ENCODE data around the gene SRRD. TPM values are rescaled to one million over a fixed set of nuclear protein-coding genes. Genes with fewer than 3 reads are reported as not detected.

The SRRD gene
- total RNA-seq, 5 donors from 2014 or later (not counting 1 experiment from before 2014, with no cell fraction given): 17.4 to 23.3 (median 21.8) TPM

DNA sequence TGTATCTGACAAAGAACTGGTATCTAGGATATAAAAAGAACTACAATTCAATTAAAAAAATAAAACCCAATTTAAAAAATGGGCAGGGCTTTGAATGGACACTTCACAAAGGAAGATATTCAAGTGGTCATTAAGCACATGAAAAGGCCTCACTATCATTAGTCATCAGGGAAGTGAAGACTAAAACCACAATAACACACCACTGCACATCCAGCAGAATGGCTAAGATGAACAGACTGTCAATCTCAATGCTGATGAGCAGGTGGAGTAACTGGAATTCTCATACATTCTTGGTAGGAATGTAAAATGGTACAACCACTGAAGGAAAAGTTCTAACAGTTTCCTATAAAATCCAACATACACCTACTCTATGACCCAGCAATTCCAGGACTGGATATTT, 9.0 kb upstream of the SRRD start:
- Mint-ChIP-seq H3K4me3 (no peak overlapping the region), H3K36me3 (peaks cover 74% of the 10 kb centered on the region), H3K4me1 (peaks cover 27 to 35% (median 31%) of the 10 kb centered on the region in 3 donors), H3K9me3 (no peaks in the 10 kb centered on the region), H3K27ac (no peak overlapping the region), H3K27me3 (no peaks in the 10 kb centered on the region)
- ATAC-seq (replicated peaks in 1 of 4): no peak
- Histone ChIP-seq H3K27ac (ENCODE audit: low read length) (no peak overlapping the region), H3K9me3 (no peaks in the 10 kb centered on the region), H3K4me1 (ENCODE audit: control insufficient read depth in 1 of 2, extremely low read depth in 1 of 2, insufficient read depth in 2 of 2, low read length in 2 of 2) (peaks cover 8 to 9% of the 10 kb centered on the region in 2 experiments), H3K36me3 (ENCODE audit: control insufficient read depth in 2 of 2, extremely low read depth in 1 of 2, insufficient read depth in 1 of 2, low read length in 1 of 2) (peaks cover 0 to 69% of the 10 kb centered on the region in 2 donors), H3K27me3 (replicated peaks in 1 of 2; ENCODE audit: control insufficient read depth in 2 of 2, extremely low read depth in 1 of 2, insufficient read depth in 2 of 2, low read length in 1 of 2) (no peaks in the 10 kb centered on the region), H3K4me3 (ENCODE audit: control insufficient read depth in 1 of 2, extremely low read depth in 1 of 2, low read length in 1 of 2) (no peak overlapping the region)
- POLR2A ChIA-PET: no interaction called here
- DNase-seq: no peak
- CTCF ChIA-PET: no interaction called here

- WGBS (ENCODE audit: insufficient coverage): 100% methylated on average over 1 of the region's 4 CpGs
Measured at GRCh38 chr22:26476705-26477340, 6.9 kb upstream of the SRRD start.

DNA sequence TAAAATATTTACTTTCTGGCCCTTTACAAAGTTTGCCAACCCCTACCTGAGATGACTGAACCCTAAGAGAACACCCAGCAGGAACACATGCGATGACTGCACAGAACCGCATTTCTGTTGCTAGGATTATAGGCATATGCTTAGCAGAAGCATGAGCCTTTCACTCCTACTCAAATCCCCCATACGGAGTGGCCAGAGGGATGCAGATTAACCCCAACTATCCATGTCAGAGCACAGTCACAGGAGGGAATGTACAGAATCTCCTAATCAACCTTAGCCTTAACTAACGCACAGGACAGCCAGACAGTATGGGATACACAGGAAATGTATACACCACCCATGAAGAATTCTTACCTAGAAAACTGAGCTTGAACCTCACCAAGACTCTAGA, 6.3 kb upstream of the SRRD start:
- no peaks in the 10 kb centered on the region for H3K27me3 Mint-ChIP-seq
- peak overlapping the region in 1 of 3 donors; percentile 53 for H3K4me3 Mint-ChIP-seq
- H3K4me1 Mint-ChIP-seq: peaks cover 53 to 61% (median 56%) of the 10 kb centered on the region in 3 donors
- no peak for DNase-seq
- peaks cover 60% of the 10 kb centered on the region for H3K36me3 Mint-ChIP-seq
- H3K27ac ChIP-seq (ENCODE audit: low read length): no peak overlapping the region
- peaks cover 0 to 46% of the 10 kb centered on the region in 2 donors for H3K36me3 ChIP-seq (ENCODE audit: control insufficient read depth in 2 of 2, extremely low read depth in 1 of 2, insufficient read depth in 1 of 2, low read length in 1 of 2)
- ATAC-seq (replicated peaks in 1 of 4): no peak
- no peaks in the 10 kb centered on the region for H3K9me3 ChIP-seq
- H3K9me3 Mint-ChIP-seq: no peaks in the 10 kb centered on the region
- no peaks in the 10 kb centered on the region for H3K27me3 ChIP-seq (replicated peaks in 1 of 2; ENCODE audit: control insufficient read depth in 2 of 2, extremely low read depth in 1 of 2, insufficient read depth in 2 of 2, low read length in 1 of 2)
- 27% methylated on average over 3 of the region's 4 CpGs for WGBS (ENCODE audit: insufficient coverage)
- H3K27ac Mint-ChIP-seq: no peak overlapping the region
- peaks cover 12 to 27% of the 10 kb centered on the region in 2 experiments for H3K4me1 ChIP-seq (ENCODE audit: control insufficient read depth in 1 of 2, extremely low read depth in 1 of 2, insufficient read depth in 2 of 2, low read length in 2 of 2)
- CTCF ChIA-PET: no interaction called here
- no peak overlapping the region for H3K4me3 ChIP-seq (ENCODE audit: control insufficient read depth in 1 of 2, extremely low read depth in 1 of 2, low read length in 1 of 2)
- POLR2A ChIA-PET: no interaction called here

More at GRCh38 chr22:26476705-26477340, 6.9 kb upstream of the SRRD start:
- Mint-ChIP-seq H3K4me3 (no peak overlapping the region), H3K27ac (no peak overlapping the region), H3K36me3 (peaks cover 65% of the 10 kb centered on the region), H3K9me3 (no peaks in the 10 kb centered on the region), H3K27me3 (no peaks in the 10 kb centered on the region), H3K4me1 (peaks cover 48 to 56% (median 51%) of the 10 kb centered on the region in 3 donors)
- CTCF ChIA-PET: no interaction called here
- no peak for DNase-seq
- Histone ChIP-seq H3K36me3 (ENCODE audit: control insufficient read depth in 2 of 2, extremely low read depth in 1 of 2, insufficient read depth in 1 of 2, low read length in 1 of 2) (peaks cover 0 to 51% of the 10 kb centered on the region in 2 donors), H3K9me3 (no peaks in the 10 kb centered on the region), H3K4me3 (ENCODE audit: control insufficient read depth in 1 of 2, extremely low read depth in 1 of 2, low read length in 1 of 2) (no peak overlapping the region), H3K27ac (ENCODE audit: low read length) (no peak overlapping the region), H3K27me3 (replicated peaks in 1 of 2; ENCODE audit: control insufficient read depth in 2 of 2, extremely low read depth in 1 of 2, insufficient read depth in 2 of 2, low read length in 1 of 2) (no peaks in the 10 kb centered on the region), H3K4me1 (ENCODE audit: control insufficient read depth in 1 of 2, extremely low read depth in 1 of 2, insufficient read depth in 2 of 2, low read length in 2 of 2) (peaks cover 10 to 26% of the 10 kb centered on the region in 2 experiments)
- ATAC-seq (replicated peaks in 1 of 4): no peak
- POLR2A ChIA-PET: no interaction called here

DNA sequence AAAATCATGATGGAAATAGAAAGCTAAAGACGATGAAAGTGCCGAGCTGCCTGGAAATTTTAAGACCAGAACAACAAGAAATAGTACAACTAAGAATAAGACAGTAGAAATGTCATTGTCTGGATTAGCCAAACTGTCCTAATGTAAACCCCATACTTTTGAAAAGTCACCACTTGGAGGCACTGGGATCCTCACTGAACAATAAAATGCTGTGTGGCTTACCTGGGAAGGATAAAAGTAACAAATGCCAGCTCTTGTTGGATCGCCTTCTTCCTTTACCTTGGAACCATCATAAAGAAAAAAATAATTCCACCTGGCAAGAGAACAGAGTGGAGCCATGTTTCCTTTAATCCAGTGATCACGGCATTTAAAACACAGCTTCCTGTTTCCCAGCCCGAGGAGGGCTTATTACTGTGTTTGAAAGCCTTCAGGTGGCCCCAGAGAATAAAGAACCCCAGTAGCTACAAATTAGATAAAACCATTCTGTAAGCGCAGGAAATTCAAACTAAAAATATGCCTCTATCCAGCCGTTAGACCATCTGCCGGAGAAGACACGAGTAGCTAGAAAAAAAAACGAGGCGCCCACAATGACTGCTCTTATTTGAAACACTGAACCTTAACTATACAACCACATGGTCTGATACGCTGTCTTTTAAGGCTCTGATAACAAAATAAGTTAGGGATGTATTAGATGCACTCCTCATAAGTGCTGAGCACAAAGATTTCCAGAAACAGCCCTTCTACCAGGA, 4.5 kb upstream of the SRRD start:
- ATAC-seq (replicated peaks in 1 of 4) (no peak), DNase-seq (no peak)
- Histone ChIP-seq H3K4me3 (ENCODE audit: control insufficient read depth in 1 of 2, extremely low read depth in 1 of 2, low read length in 1 of 2) (peak overlapping the region; percentile 20 to 32), H3K27ac (ENCODE audit: low read length) (no peak overlapping the region), H3K9me3 (no peaks in the 10 kb centered on the region), H3K4me1 (ENCODE audit: control insufficient read depth in 1 of 2, extremely low read depth in 1 of 2, insufficient read depth in 2 of 2, low read length in 2 of 2) (peaks cover 21 to 38% of the 10 kb centered on the region in 2 experiments), H3K36me3 (ENCODE audit: control insufficient read depth in 2 of 2, extremely low read depth in 1 of 2, insufficient read depth in 1 of 2, low read length in 1 of 2) (peaks cover 0 to 32% of the 10 kb centered on the region in 2 donors), H3K27me3 (replicated peaks in 1 of 2; ENCODE audit: control insufficient read depth in 2 of 2, extremely low read depth in 1 of 2, insufficient read depth in 2 of 2, low read length in 1 of 2) (no peaks in the 10 kb centered on the region)
- peak overlapping the region; percentile 25 to 74 for H3K27ac Mint-ChIP-seq
- CTCF ChIA-PET: interaction anchor here in 1 of 2 donors (1.0 kb wide), 2 partner anchors 10 to 164 kb away, joined by 3 to 4 read pairs; no protein-coding TSS in a partner anchor
- POLR2A ChIA-PET: no interaction called here
- 60% methylated on average over 1 of the region's 12 CpGs for WGBS (ENCODE audit: insufficient coverage)
- peaks cover 43% of the 10 kb centered on the region for H3K36me3 Mint-ChIP-seq
- H3K9me3 Mint-ChIP-seq: no peaks in the 10 kb centered on the region
- H3K27me3 Mint-ChIP-seq: no peaks in the 10 kb centered on the region
- peak overlapping the region; percentile 69 to 90 (median 78) for H3K4me3 Mint-ChIP-seq
- H3K4me1 Mint-ChIP-seq: peaks cover 67 to 71% (median 69%) of the 10 kb centered on the region in 3 donors

- no peak for DNase-seq
- ChIA-PET POLR2A (no interaction called here), CTCF (no interaction called here)
- H3K4me3 ChIP-seq (ENCODE audit: control insufficient read depth in 1 of 2, extremely low read depth in 1 of 2, low read length in 1 of 2): peak overlapping the region; percentile 20 to 32
- H3K36me3 Mint-ChIP-seq: peaks cover 37% of the 10 kb centered on the region
- H3K27ac Mint-ChIP-seq: peak overlapping the region; percentile 63 to 74
- no peaks in the 10 kb centered on the region for H3K27me3 Mint-ChIP-seq
- peaks cover 72 to 76% (median 73%) of the 10 kb centered on the region in 3 donors for H3K4me1 Mint-ChIP-seq
- H3K9me3 ChIP-seq: no peaks in the 10 kb centered on the region
- H3K36me3 ChIP-seq (ENCODE audit: control insufficient read depth in 2 of 2, extremely low read depth in 1 of 2, insufficient read depth in 1 of 2, low read length in 1 of 2): peaks cover 0 to 28% of the 10 kb centered on the region in 2 donors
- no peak overlapping the region for H3K27ac ChIP-seq (ENCODE audit: low read length)
- peaks cover 26 to 45% of the 10 kb centered on the region in 2 experiments for H3K4me1 ChIP-seq (ENCODE audit: control insufficient read depth in 1 of 2, extremely low read depth in 1 of 2, insufficient read depth in 2 of 2, low read length in 2 of 2)
- peak overlapping the region; percentile 69 to 90 (median 78) for H3K4me3 Mint-ChIP-seq
- ATAC-seq (replicated peaks in 1 of 4): no peak
- no peaks in the 10 kb centered on the region for H3K9me3 Mint-ChIP-seq
- 64% methylated on average over 9 of the region's 12 CpGs for WGBS (ENCODE audit: insufficient coverage)
- no peaks in the 10 kb centered on the region for H3K27me3 ChIP-seq (replicated peaks in 1 of 2; ENCODE audit: control insufficient read depth in 2 of 2, extremely low read depth in 1 of 2, insufficient read depth in 2 of 2, low read length in 1 of 2)
Measured at GRCh38 chr22:26479792-26480610, 3.7 kb upstream of the SRRD start.

DNA sequence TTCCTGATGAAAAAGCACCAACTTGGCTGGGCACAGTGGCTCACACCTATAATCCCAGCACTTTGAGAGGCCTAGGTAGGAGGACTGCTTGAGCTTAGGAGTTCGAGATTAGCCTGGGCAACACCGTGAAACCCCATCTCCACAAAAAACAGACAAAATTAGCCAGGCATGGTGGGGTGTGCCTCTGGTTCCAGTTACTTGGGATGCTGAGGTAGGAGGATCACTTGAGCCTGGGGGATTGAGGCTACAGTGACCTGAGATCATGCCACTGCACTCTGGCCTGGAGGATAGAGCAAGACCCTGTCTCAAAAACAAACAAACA, 3.1 kb upstream of the SRRD start:
- POLR2A ChIA-PET: no interaction called here
- H3K9me3 Mint-ChIP-seq: no peaks in the 10 kb centered on the region
- no peak for ATAC-seq (replicated peaks in 1 of 4)
- Histone ChIP-seq H3K36me3 (ENCODE audit: control insufficient read depth in 2 of 2, extremely low read depth in 1 of 2, insufficient read depth in 1 of 2, low read length in 1 of 2) (peaks cover 0 to 27% of the 10 kb centered on the region in 2 donors), H3K27me3 (replicated peaks in 1 of 2; ENCODE audit: control insufficient read depth in 2 of 2, extremely low read depth in 1 of 2, insufficient read depth in 2 of 2, low read length in 1 of 2) (no peaks in the 10 kb centered on the region), H3K27ac (ENCODE audit: low read length) (no peak overlapping the region), H3K9me3 (no peaks in the 10 kb centered on the region), H3K4me1 (ENCODE audit: control insufficient read depth in 1 of 2, extremely low read depth in 1 of 2, insufficient read depth in 2 of 2, low read length in 2 of 2) (peaks cover 27 to 47% of the 10 kb centered on the region in 2 experiments), H3K4me3 (ENCODE audit: control insufficient read depth in 1 of 2, extremely low read depth in 1 of 2, low read length in 1 of 2) (no peak overlapping the region)
- CTCF ChIA-PET: no interaction called here
- H3K4me1 Mint-ChIP-seq: peaks cover 78 to 80% (median 78%) of the 10 kb centered on the region in 3 donors
- H3K27ac Mint-ChIP-seq: peak overlapping the region in 1 of 2 donors; percentile 34
- H3K4me3 Mint-ChIP-seq: peak overlapping the region; percentile 18 to 90 (median 69)
- DNase-seq: no peak
- H3K36me3 Mint-ChIP-seq: peaks cover 36% of the 10 kb centered on the region
- no peaks in the 10 kb centered on the region for H3K27me3 Mint-ChIP-seq
- no CpG with 5 or more reads among the region's 2 CpGs for WGBS (ENCODE audit: insufficient coverage)

Measured in T-cell (primary cell).